Peyer's patch (tissue), 4 donors: ENCODE measurements around the gene WDR48. TPM values are rescaled to one million over a fixed set of nuclear protein-coding genes. Genes with fewer than 3 reads are reported as not detected.

Experiments
- DNase-seq, 3 donors: peaks; one replicate each; pipeline ENCODE4 v3.0.0-alpha.2; 2017 to 2019
- H3K27ac ChIP-seq, 4 donors: fragments of 200-600 bp; sonication (generic); one replicate each; pipeline ENCODE4 v1.5.1; 2016 to 2019
- H3K27me3 ChIP-seq, 2 donors: fragments of 200-600 bp; sonication (generic); one replicate each; pipeline ENCODE4 v1.5.1; 2019
- H3K36me3 ChIP-seq, 3 donors: fragments of 200-600 bp; sonication (generic); one replicate each; pipeline ENCODE4 v1.5.1; 2016 to 2019
- H3K4me1 ChIP-seq, 4 donors: fragments of 200-600 bp; sonication (generic); one replicate each; pipeline ENCODE4 v1.5.1; 2016 to 2019
- H3K4me3 ChIP-seq, 4 donors: fragments of 200-600 bp; sonication (generic); 1 replicate in 3 of 4; 2 replicates in 1 of 4; pipeline ENCODE4 v1.5.1; 2016 to 2019; ENCODE audit warnings: mild to moderate bottlenecking in 1 of 4
- H3K9me3 ChIP-seq, 4 donors: fragments of 200-600 bp; sonication (generic); one replicate each; pipeline ENCODE4 v1.5.1; 2016 to 2019; ENCODE audit warnings: mild to moderate bottlenecking in 1 of 4
- CTCF ChIP-seq, 6 experiments: fragments of 450-650 bp in 4 of 6; fragments of 200-600 bp in 2 of 6; sonication (generic) in 1 of 6; IDR thresholded peaks; one replicate each; pipeline ENCODE4 v1.5.1; 2017 to 2019; ENCODE audit warnings: antibody characterized with exemption in 6 of 6, mild to moderate bottlenecking in 3 of 6, moderate library complexity in 1 of 6
- POLR2A ChIP-seq, 2 donors: fragments of 450-650 bp; IDR thresholded peaks; one replicate each; pipeline ENCODE4 v1.5.1; 2017; ENCODE audit warnings: antibody characterized with exemption in 2 of 2, mild to moderate bottlenecking in 2 of 2, moderate library complexity in 2 of 2
- total RNA-seq, 4 donors: library from RNA; depleted of rRNA; stranded (reverse); fragments of >200 nt; gene quantifications; one replicate each; pipeline ENCODE4 v1.1.0, GENCODE V29; 2016

WDR48 gene
- total RNA-seq, 4 donors from 2014 or later, result 24.2 to 35.5 (median 31.2) TPM

GRCh38 chr3:39063143-39063542 lies 11.3 kb downstream of the WDR48 start:
- TF ChIP-seq CTCF (IDR thresholded peaks at IDR 0.05), result no peak
- no peak for TF ChIP-seq POLR2A (IDR thresholded peaks at IDR 0.05)
- H3K27ac ChIP-seq, result no peak overlapping the region
- no peaks in the 10 kb centered on the region for H3K27me3 ChIP-seq
- H3K9me3 ChIP-seq, result no peaks in the 10 kb centered on the region
- peaks cover 0 to 29% (median 0%) of the 10 kb centered on the region in 3 donors for H3K36me3 ChIP-seq
- H3K4me3 ChIP-seq, result no peak overlapping the region
- no peaks in the 10 kb centered on the region for H3K4me1 ChIP-seq
- DNase-seq, result no peak

- no peaks in the 10 kb centered on the region for H3K9me3 ChIP-seq
- no peak for DNase-seq
- H3K4me1 ChIP-seq, result no peaks in the 10 kb centered on the region
- no peak for TF ChIP-seq POLR2A (IDR thresholded peaks at IDR 0.05)
- TF ChIP-seq CTCF (IDR thresholded peaks at IDR 0.05), result no peak
- no peaks in the 10 kb centered on the region for H3K27me3 ChIP-seq
- H3K27ac ChIP-seq, result no peak overlapping the region
- no peak overlapping the region for H3K4me3 ChIP-seq
- H3K36me3 ChIP-seq, result peaks cover 0 to 43% (median 0%) of the 10 kb centered on the region in 3 donors
These were observed 12.8 kb downstream of the WDR48 start for GRCh38 chr3:39064646-39065045.

GRCh38 chr3:39065197-39065596 lies 13.4 kb downstream of the WDR48 start:
- peaks cover 0 to 48% (median 0%) of the 10 kb centered on the region in 3 donors for H3K36me3 ChIP-seq
- H3K4me1 ChIP-seq, result no peaks in the 10 kb centered on the region
- peak in 3 of 6 experiments; percentile 23 to 29 (median 25) for TF ChIP-seq CTCF (IDR thresholded peaks at IDR 0.05)
- TF ChIP-seq POLR2A (IDR thresholded peaks at IDR 0.05), result no peak
- H3K27ac ChIP-seq, result no peak overlapping the region
- no peak overlapping the region for H3K4me3 ChIP-seq
- H3K9me3 ChIP-seq, result no peaks in the 10 kb centered on the region
- no peaks in the 10 kb centered on the region for H3K27me3 ChIP-seq
- DNase-seq, result peak in 1 of 3 donors; percentile 52

GRCh38 chr3:39067286-39067685 lies 15.5 kb downstream of the WDR48 start:
- Histone ChIP-seq H3K9me3 (no peaks in the 10 kb centered on the region), H3K27me3 (no peaks in the 10 kb centered on the region), H3K4me3 (no peak overlapping the region), H3K36me3 (peaks cover 0 to 63% (median 0%) of the 10 kb centered on the region in 3 donors), H3K27ac (no peak overlapping the region), H3K4me1 (no peaks in the 10 kb centered on the region)
- DNase-seq, result no peak
- no peak for TF ChIP-seq POLR2A (IDR thresholded peaks at IDR 0.05)
- no peak for TF ChIP-seq CTCF (IDR thresholded peaks at IDR 0.05)

GRCh38 chr3:39068556-39068955 lies 16.7 kb downstream of the WDR48 start:
- Histone ChIP-seq H3K4me3 (no peak overlapping the region), H3K27ac (no peak overlapping the region), H3K9me3 (no peaks in the 10 kb centered on the region), H3K36me3 (peaks cover 0 to 69% (median 0%) of the 10 kb centered on the region in 3 donors), H3K4me1 (no peaks in the 10 kb centered on the region), H3K27me3 (no peaks in the 10 kb centered on the region)
- TF ChIP-seq POLR2A (IDR thresholded peaks at IDR 0.05) (no peak), CTCF (IDR thresholded peaks at IDR 0.05) (no peak)
- no peak for DNase-seq

GRCh38 chr3:39075910-39076309 lies 24.1 kb downstream of the WDR48 start:
- DNase-seq, result no peak
- Histone ChIP-seq H3K4me1 (no peaks in the 10 kb centered on the region), H3K27ac (no peak overlapping the region), H3K36me3 (peaks cover 0 to 75% (median 0%) of the 10 kb centered on the region in 3 donors), H3K9me3 (no peaks in the 10 kb centered on the region), H3K4me3 (no peak overlapping the region), H3K27me3 (no peaks in the 10 kb centered on the region)
- TF ChIP-seq CTCF (IDR thresholded peaks at IDR 0.05) (no peak), POLR2A (IDR thresholded peaks at IDR 0.05) (no peak)
